HG02588 (cell line): ENCODE results near the gene EGFR.

Source experiments
- ATAC-seq: cut with Tn5 transposase; IDR thresholded peaks from one replicate; pipeline ENCODE4 v1.9.1; 2021; ENCODE audit warnings: mild to moderate bottlenecking, moderate library complexity; ENCODE audit not compliant: unreplicated experiment

The EGFR gene

GRCh38 chr7:55206235-55207029 is 187.6 kb downstream of the EGFR start:
- ATAC-seq: no peak

- no peak for ATAC-seq
These were observed 188.8 kb downstream of the EGFR start for GRCh38 chr7:55207436-55208125.

GRCh38 chr7:55209366-55209765 is 190.5 kb downstream of the EGFR start:
- no peak for ATAC-seq

GRCh38 chr7:55210176-55210575 is 191.4 kb downstream of the EGFR start:
- ATAC-seq: no peak

- ATAC-seq: no peak
These were observed 191.9 kb downstream of the EGFR start for GRCh38 chr7:55210716-55211115.

GRCh38 chr7:55211726-55212125 is 192.9 kb downstream of the EGFR start:
- no peak for ATAC-seq

GRCh38 chr7:55212176-55212575 is 193.4 kb downstream of the EGFR start:
- ATAC-seq: no peak

- no peak for ATAC-seq
These were observed 194.0 kb downstream of the EGFR start for GRCh38 chr7:55212838-55213237.

- no peak for ATAC-seq
These were observed 195.9 kb downstream of the EGFR start for GRCh38 chr7:55214707-55215106.

GRCh38 chr7:55223023-55223422 is 204.2 kb downstream of the EGFR start:
- ATAC-seq: no peak

GRCh38 chr7:55224111-55224510 is 205.3 kb downstream of the EGFR start:
- no peak for ATAC-seq

GRCh38 chr7:55224810-55225209 is 206.0 kb downstream of the EGFR start:
- no peak for ATAC-seq

GRCh38 chr7:55230014-55230413 is 211.2 kb downstream of the EGFR start:
- no peak for ATAC-seq

- no peak for ATAC-seq
These were observed 213.0 kb downstream of the EGFR start for GRCh38 chr7:55231736-55232280.

- no peak for ATAC-seq
These were observed 214.2 kb downstream of the EGFR start for GRCh38 chr7:55233001-55233400.

GRCh38 chr7:55234408-55234807 is 215.6 kb downstream of the EGFR start:
- no peak for ATAC-seq

GRCh38 chr7:55235115-55235514 is 216.3 kb downstream of the EGFR start:
- no peak for ATAC-seq

GRCh38 chr7:55235801-55236200 is 217.0 kb downstream of the EGFR start:
- ATAC-seq: no peak

GRCh38 chr7:55236476-55236875 is 217.7 kb downstream of the EGFR start:
- no peak for ATAC-seq

GRCh38 chr7:55237156-55237893 is 218.5 kb downstream of the EGFR start:
- ATAC-seq: no peak

- no peak for ATAC-seq
These were observed 220.6 kb downstream of the EGFR start for GRCh38 chr7:55239406-55239805.
